Heart left ventricle (tissue), 13 donors: ENCODE measurements around the gene ACTG2.

Experiments used
- CTCF ChIP-seq, 12 donors: fragments of 200-600 bp; sonication (generic) in 4 of 12; IDR thresholded peaks; one replicate each; pipeline versions ENCODE4 v1.5.0 to v1.8.0; 2018 to 2022; ENCODE audit warnings: antibody characterized with exemption in 12 of 12, mild to moderate bottlenecking in 5 of 12
- POLR2A ChIP-seq, 2 donors: fragments of 450-650 bp; IDR thresholded peaks; one replicate each; pipeline ENCODE4 v1.6.1; 2017; ENCODE audit warnings: antibody characterized with exemption in 2 of 2, mild to moderate bottlenecking in 2 of 2, moderate library complexity in 2 of 2
- donor health status: ischemic (EF 13 %, LVEDD 7.1; RV severe dilation, severe dysfunction).
- donor health status: DM: no; HTN: yes; CAD: no.
- donor health status: DM: no; HTN: no; CAD: no.
- donor health status: ischemic (EF 25% LVEDD 6.9; RV normal size, moderate dysfunction).
- donor health status: ischemic (EF 25% LVEDD 5.7; RV mildly dilated, moderate dysfunction).
- donor health status: ischemic (EF 35%, LVEDD 5.7; RV mildly dilated, moderate dysfunction).
- donor health status: nonischemic (EF 11% LVEDD 7.7; RV severe dilation, severe dysfunction).
- donor health status: DM: yes; HTN: yes; CAD: no.
- donor health status: PGD.
- donor health status: ischemic (EF 29% LVEDD 5.4; RV normal size, mild dysfunction).
- donor health status: nonischemic (EF 23%, LVEDD 6.1; RV moderate dilation, normal function).

DNA sequence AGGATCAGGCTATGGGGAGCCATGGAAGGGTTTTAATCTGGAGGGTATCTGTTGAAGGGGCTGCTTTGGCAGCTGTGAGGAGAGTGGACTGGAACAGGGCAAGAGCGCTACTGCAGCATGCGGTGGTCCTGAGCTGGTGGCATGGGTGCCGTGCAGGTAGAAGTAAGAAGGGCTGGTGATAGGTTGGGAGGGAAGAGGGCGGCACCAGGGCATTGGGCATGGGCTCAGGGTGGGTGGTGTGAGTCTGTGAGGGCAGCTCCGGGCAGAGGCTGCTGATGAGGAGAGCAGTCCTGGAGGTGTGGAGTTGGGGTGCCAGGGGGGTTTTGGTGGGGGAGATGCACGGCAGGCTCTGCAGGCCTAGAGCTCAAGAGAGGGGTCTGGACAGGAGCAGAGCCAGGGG, 2.1 kb downstream of the ACTG2 start:
- TF ChIP-seq CTCF (IDR thresholded peaks at IDR 0.05) (no peak), POLR2A (IDR thresholded peaks at IDR 0.05) (no peak)
